CD14-positive monocyte (primary cell): Measurements from ENCODE around the gene SOX5. TPM values are rescaled to one million over a fixed set of nuclear protein-coding genes. Genes with fewer than 3 reads are reported as not detected.

ENCODE experiments used
- DNase-seq, 3 donors: peaks; one replicate each; pipeline ENCODE4 v3.0.0-alpha.2; 2011 to 2022
- H2AFZ ChIP-seq: 2 replicates; pipeline ENCODE4 v1.6.0; 2012; ENCODE audit warnings: mild to moderate bottlenecking, low read depth, low read length, inconsistent platforms; ENCODE audit not compliant: insufficient read depth, poor library complexity, severe bottlenecking
- H3K27ac ChIP-seq, 2 donors: 1 replicate in 1 of 2; 2 replicates in 1 of 2; pipeline ENCODE4 v1.5.1; 2012 to 2013; ENCODE audit warnings: low read length in 2 of 2, control low read depth in 1 of 2, inconsistent platforms in 1 of 2, low read depth in 1 of 2, mild to moderate bottlenecking in 1 of 2
- H3K27me3 ChIP-seq, 2 donors: one replicate each; pipeline versions ENCODE4 v1.6.0 to v1.6.1; 2011 to 2013; ENCODE audit warnings: low read length in 2 of 2; ENCODE audit not compliant: control insufficient read depth in 2 of 2, insufficient read depth in 2 of 2
- H3K36me3 ChIP-seq, 2 donors: replicated peaks in 1 of 2; 1 replicate in 1 of 2; 2 replicates in 1 of 2; pipeline versions ENCODE4 v1.5.1 to v1.6.1; 2012 to 2013; ENCODE audit warnings: low read length in 2 of 2, control low read depth in 1 of 2, inconsistent platforms in 1 of 2, mild to moderate bottlenecking in 1 of 2; ENCODE audit not compliant: insufficient read depth in 2 of 2, control insufficient read depth in 1 of 2
- H3K4me1 ChIP-seq, 2 donors: 1 replicate in 1 of 2; 2 replicates in 1 of 2; pipeline versions ENCODE4 v1.5.1 to v1.6.1; 2012 to 2013; ENCODE audit warnings: low read length in 2 of 2, control low read depth in 1 of 2, inconsistent platforms in 1 of 2, mild to moderate bottlenecking in 1 of 2, moderate library complexity in 1 of 2; ENCODE audit not compliant: insufficient read depth in 2 of 2, control insufficient read depth in 1 of 2
- H3K4me2 ChIP-seq: replicated peaks from 2 replicates; pipeline ENCODE3; 2012; ENCODE audit warnings: low read length, moderate library complexity, mild to moderate bottlenecking; ENCODE audit not compliant: poor library complexity, severe bottlenecking; ENCODE audit errors: extremely low read depth
- H3K4me3 ChIP-seq, 3 experiments: fragments of 200-600 bp in 1 of 3; sonication (generic) in 1 of 3; replicated peaks in 1 of 3; 1 replicate in 2 of 3; 2 replicates in 1 of 3; pipeline ENCODE4 v1.5.1; 2011 to 2013; ENCODE audit warnings: low read length in 3 of 3, mild to moderate bottlenecking in 3 of 3, control low read depth in 2 of 3, low read depth in 2 of 3, inconsistent platforms in 1 of 3, moderate library complexity in 1 of 3
- H3K79me2 ChIP-seq: 2 replicates; pipeline ENCODE4 v1.6.0; 2012; ENCODE audit warnings: mild to moderate bottlenecking, control low read depth, inconsistent platforms, low read length, moderate library complexity; ENCODE audit not compliant: insufficient read depth
- H3K9ac ChIP-seq: 2 replicates; pipeline ENCODE4 v1.6.0; 2017; ENCODE audit warnings: low read length, mild to moderate bottlenecking; ENCODE audit not compliant: insufficient read depth, poor library complexity, severe bottlenecking
- H3K9me3 ChIP-seq, 2 donors: replicated peaks in 1 of 2; 1 replicate in 1 of 2; 2 replicates in 1 of 2; pipeline versions ENCODE4 v1.5.1 to v1.6.1; 2012 to 2013; ENCODE audit warnings: low read length in 2 of 2, control low read depth in 1 of 2; ENCODE audit not compliant: control insufficient read depth in 1 of 2, insufficient read depth in 1 of 2
- H4K20me1 ChIP-seq: 2 replicates; pipeline ENCODE4 v1.6.0; 2012; ENCODE audit warnings: mild to moderate bottlenecking, low read length, control low read depth, moderate library complexity; ENCODE audit not compliant: insufficient read depth
- H3K27ac Mint-ChIP-seq, 7 donors: one replicate each; pipeline ENCODE4 v1.8.0; 2020; ENCODE audit warnings: mild to moderate bottlenecking in 7 of 7, mixed read lengths in 7 of 7, moderate library complexity in 6 of 7, inconsistent platforms in 2 of 7
- H3K27me3 Mint-ChIP-seq, 3 donors: one replicate each; pipeline ENCODE4 v1.8.0; 2021 to 2022; ENCODE audit warnings: low read depth in 3 of 3, mild to moderate bottlenecking in 3 of 3, mixed read lengths in 3 of 3, moderate library complexity in 3 of 3, inconsistent platforms in 1 of 3
- H3K36me3 Mint-ChIP-seq, 2 donors: one replicate each; pipeline ENCODE4 v1.8.0; 2020; ENCODE audit warnings: mixed read lengths in 2 of 2, inconsistent platforms in 1 of 2, mild to moderate bottlenecking in 1 of 2
- H3K4me1 Mint-ChIP-seq: one replicate; pipeline ENCODE4 v1.8.0; 2020; ENCODE audit warnings: mild to moderate bottlenecking, mixed read lengths
- H3K4me3 Mint-ChIP-seq, 2 donors: one replicate each; pipeline ENCODE4 v1.8.0; 2020; ENCODE audit warnings: mild to moderate bottlenecking in 2 of 2, mixed read lengths in 2 of 2, moderate library complexity in 1 of 2
- H3K9me3 Mint-ChIP-seq, 7 donors: one replicate each; pipeline ENCODE4 v1.8.0; 2020 to 2022; ENCODE audit warnings: mixed read lengths in 7 of 7, mild to moderate bottlenecking in 6 of 7, moderate library complexity in 6 of 7, inconsistent platforms in 2 of 7
- WGBS: methylation state at CpG from one replicate; pipeline ENCODE4 v1.1.5; 2013; ENCODE audit warnings: missing lambda C conversion rate; ENCODE audit not compliant: insufficient coverage; 5-methylcytosine and 5-hydroxymethylcytosine counted together
- intact Hi-C, 2 donors: fragments of 100-400 bp; cut with micrococcal nuclease; formaldehyde crosslinking; loops; one replicate each; pipeline versions ENCODE4 v1.15.0 to v1.15.1; 2023
- polyA plus RNA-seq, 3 donors: library from polyadenylated mRNA; depleted of rRNA in 1 of 3; unstranded in 2 of 3; stranded (reverse) in 1 of 3; fragments of 300-500 nt in 2 of 3; fragments of >200 nt in 1 of 3; fragmentation: Illumina TruSeq in 2 of 3; gene quantifications; 1 replicate in 2 of 3; 2 replicates in 1 of 3; pipeline ENCODE4 v1.2.3, GENCODE V29; 2012 to 2021
- TF ChIP-seq, protein P1 (sequence below): fragments of 200-600 bp; IDR thresholded peaks from one replicate; pipeline ENCODE4 v1.8.0; 2022; ENCODE audit warnings: antibody characterized with exemption, mild to moderate bottlenecking

SOX5 gene
- polyA plus RNA-seq, 3 donors: not detected

DNA sequence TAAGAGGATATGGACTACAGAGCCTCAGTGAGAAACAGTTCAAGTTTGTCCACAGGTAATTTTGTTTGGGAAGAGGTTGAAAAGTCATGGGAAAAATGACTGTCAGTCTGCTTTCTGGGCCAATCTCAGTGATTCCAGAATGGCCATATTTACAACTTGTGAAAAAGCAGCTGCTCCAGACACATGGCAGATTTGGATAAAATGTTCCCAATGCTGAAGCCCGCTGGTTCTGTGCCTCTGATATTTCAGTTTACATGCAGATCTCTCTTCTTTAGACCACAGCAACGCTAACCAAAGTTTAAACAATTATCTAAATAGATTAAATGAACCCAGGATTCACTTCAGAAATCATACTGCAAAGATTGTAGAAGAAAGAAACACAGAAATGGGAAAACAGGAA is 222.8 kb downstream of the SOX5 start:
- intact Hi-C loops: no loop called here
- Mint-ChIP-seq H3K4me1 (no peaks in the 10 kb centered on the region), H3K4me3 (no peak overlapping the region), H3K9me3 (peaks cover 0 to 5% (median 2%) of the 10 kb centered on the region in 7 donors), H3K36me3 (no peaks in the 10 kb centered on the region), H3K27ac (no peak overlapping the region), H3K27me3 (no peaks in the 10 kb centered on the region)
- TF ChIP-seq, protein P1, sequence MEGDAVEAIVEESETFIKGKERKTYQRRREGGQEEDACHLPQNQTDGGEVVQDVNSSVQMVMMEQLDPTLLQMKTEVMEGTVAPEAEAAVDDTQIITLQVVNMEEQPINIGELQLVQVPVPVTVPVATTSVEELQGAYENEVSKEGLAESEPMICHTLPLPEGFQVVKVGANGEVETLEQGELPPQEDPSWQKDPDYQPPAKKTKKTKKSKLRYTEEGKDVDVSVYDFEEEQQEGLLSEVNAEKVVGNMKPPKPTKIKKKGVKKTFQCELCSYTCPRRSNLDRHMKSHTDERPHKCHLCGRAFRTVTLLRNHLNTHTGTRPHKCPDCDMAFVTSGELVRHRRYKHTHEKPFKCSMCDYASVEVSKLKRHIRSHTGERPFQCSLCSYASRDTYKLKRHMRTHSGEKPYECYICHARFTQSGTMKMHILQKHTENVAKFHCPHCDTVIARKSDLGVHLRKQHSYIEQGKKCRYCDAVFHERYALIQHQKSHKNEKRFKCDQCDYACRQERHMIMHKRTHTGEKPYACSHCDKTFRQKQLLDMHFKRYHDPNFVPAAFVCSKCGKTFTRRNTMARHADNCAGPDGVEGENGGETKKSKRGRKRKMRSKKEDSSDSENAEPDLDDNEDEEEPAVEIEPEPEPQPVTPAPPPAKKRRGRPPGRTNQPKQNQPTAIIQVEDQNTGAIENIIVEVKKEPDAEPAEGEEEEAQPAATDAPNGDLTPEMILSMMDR: no peak
- no peaks in the 10 kb centered on the region for H3K27me3 ChIP-seq
- H3K79me2 ChIP-seq: no peaks in the 10 kb centered on the region
- no peak overlapping the region for H3K4me2 ChIP-seq
- H4K20me1 ChIP-seq: no peaks in the 10 kb centered on the region
- H3K9me3 ChIP-seq: no peaks in the 10 kb centered on the region
- no peak overlapping the region for H3K9ac ChIP-seq
- no peak overlapping the region for H3K4me3 ChIP-seq
- 100% methylated on average over 1 of the region's 2 CpGs for WGBS
- H3K4me1 ChIP-seq: no peaks in the 10 kb centered on the region
- no peak overlapping the region for H2AFZ ChIP-seq
- DNase-seq: no peak
- no peaks in the 10 kb centered on the region for H3K36me3 ChIP-seq
- H3K27ac ChIP-seq: no peak overlapping the region

DNA sequence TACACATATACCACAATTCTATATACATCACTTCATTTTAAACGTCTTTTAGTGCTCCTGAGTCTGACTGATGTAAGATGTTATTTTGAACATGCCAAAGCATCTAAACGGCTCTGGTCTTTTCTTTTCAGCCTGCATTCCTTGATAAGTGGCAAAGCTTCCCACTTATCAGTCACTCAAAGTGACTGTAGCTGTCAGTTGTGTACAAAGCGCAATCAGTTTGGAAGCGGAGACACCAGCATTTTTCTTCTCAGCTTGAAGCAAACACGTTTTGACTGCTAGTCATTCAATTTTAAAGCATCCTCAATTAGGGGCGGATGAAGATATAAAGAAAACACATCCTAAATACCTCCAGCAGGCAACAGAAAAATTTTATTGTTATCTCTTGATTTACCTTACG is 226.8 kb downstream of the SOX5 start:
- no peaks in the 10 kb centered on the region for H3K4me1 ChIP-seq
- H3K4me2 ChIP-seq: no peak overlapping the region
- DNase-seq: no peak
- no peaks in the 10 kb centered on the region for H3K36me3 Mint-ChIP-seq
- H3K9me3 Mint-ChIP-seq: peaks cover 0 to 5% (median 2%) of the 10 kb centered on the region in 7 donors
- H3K79me2 ChIP-seq: no peaks in the 10 kb centered on the region
- H2AFZ ChIP-seq: no peak overlapping the region
- no peak overlapping the region for H3K4me3 Mint-ChIP-seq
- no peaks in the 10 kb centered on the region for H4K20me1 ChIP-seq
- H3K27me3 ChIP-seq: no peaks in the 10 kb centered on the region
- H3K27ac ChIP-seq: no peak overlapping the region
- no peaks in the 10 kb centered on the region for H3K36me3 ChIP-seq
- TF ChIP-seq, protein P1: no peak
- WGBS: no CpG with 5 or more reads among the region's 7 CpGs
- H3K4me1 Mint-ChIP-seq: no peaks in the 10 kb centered on the region
- H3K27ac Mint-ChIP-seq: no peak overlapping the region
- H3K9ac ChIP-seq: no peak overlapping the region
- no peak overlapping the region for H3K4me3 ChIP-seq
- intact Hi-C loops: no loop called here
- H3K27me3 Mint-ChIP-seq: no peaks in the 10 kb centered on the region
- H3K9me3 ChIP-seq: no peaks in the 10 kb centered on the region
